HG03521 (cell line): Measurements from ENCODE around the gene SVIL.
"Not testable (repeated sequence)": the region's sequence is repeated elsewhere in the genome, so short reads cannot be mapped to it uniquely, and the experiment has no call there.

Source experiments
- ATAC-seq: cut with Tn5 transposase; IDR thresholded peaks from one replicate; pipeline ENCODE4 v1.9.1; 2021; ENCODE audit warnings: mild to moderate bottlenecking, moderate library complexity; ENCODE audit not compliant: unreplicated experiment

The SVIL gene

DNA sequence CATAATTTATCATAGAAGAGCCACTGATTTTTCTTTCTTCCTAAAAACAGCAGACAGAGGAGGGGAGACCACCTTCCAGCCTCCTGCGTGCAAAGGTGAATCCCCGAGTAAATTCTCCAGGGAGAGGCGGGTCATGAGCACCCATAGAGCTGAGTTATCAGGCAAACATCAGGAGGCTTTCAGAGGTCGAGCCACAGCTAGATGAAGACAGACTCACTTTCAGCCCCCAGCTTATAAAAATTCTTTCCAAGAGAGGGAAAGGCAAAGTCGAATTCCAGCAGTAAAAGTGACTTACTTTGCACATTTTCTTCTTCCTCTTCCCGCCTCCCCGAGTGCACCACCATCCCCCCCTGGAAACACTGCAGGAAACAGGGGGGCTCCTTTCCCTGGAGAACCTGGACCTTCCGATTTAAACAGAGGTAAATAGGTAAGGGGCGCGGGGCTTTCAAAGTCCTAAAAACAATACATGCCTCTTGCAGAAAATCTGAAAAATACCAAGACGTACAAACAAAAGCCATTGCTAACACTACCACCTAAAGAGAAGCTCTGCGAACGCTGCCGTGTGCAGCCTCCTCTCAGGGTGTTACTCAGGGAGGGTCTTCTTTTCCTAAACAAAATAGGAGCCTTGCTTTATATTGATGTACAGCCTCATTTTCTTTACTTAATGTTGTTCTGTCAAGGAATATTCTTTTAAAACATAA, 163.8 kb downstream of the SVIL start:
- ATAC-seq = no peak

DNA sequence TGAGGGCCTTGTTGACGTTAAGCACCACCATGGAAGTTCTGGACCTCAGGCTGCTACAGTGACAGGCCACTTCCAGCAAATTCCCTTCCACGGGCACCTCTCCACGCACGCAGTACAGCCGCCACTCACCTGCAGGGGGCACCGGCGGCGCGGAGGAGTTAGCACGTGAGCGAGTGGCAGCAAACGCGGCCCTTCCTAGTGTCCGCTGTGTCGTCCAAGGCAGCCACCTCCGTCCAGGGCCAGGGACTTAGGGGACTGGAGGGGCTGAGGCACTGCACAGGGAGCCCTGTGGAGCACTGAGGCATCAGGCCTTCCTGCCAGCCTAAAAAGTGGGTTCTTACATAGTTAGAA, 164.4 kb downstream of the SVIL start:
- ATAC-seq = no peak

DNA sequence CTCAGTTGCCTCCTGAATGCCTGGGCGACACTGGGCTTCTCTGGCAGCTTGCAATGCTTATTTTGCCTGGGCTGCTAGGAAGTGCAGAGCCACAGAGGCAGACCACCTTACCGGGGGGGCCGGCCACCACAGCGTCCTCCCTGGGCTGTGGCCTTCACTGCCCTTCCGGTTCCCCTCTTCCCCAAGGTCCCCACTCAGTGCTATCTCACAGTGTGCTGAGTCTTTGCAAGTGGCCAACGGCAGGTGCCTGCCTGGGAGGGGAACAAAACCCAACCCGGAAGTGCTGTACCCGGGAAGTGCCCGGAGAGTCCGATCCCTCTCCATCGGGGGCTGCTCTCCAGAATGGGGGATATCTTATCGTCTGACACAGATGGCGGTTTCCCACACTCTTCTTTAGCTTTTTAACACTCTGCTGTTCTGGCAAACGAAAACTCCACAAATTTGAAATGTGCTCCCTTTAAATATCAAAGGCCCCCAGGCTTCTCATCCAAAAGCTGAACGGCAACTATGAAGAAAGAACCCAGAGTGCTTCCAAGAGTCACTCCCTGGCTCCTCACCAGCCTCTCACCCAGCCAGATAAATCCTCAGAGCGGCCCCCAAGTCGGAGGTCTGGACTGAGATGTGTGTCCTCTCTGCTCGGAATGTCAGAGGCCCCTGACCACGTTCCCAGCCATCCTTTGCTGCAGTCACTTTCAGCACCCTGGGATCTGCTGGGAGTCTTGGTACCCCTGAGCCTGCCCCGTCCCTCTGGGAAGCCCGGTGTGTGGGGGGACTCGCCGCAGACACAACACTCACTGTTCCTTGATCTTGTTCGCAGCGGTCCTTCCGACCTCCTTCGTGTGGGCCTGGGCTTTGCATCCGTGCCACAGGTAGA, 165.1 kb downstream of the SVIL start:
- no peak for ATAC-seq

DNA sequence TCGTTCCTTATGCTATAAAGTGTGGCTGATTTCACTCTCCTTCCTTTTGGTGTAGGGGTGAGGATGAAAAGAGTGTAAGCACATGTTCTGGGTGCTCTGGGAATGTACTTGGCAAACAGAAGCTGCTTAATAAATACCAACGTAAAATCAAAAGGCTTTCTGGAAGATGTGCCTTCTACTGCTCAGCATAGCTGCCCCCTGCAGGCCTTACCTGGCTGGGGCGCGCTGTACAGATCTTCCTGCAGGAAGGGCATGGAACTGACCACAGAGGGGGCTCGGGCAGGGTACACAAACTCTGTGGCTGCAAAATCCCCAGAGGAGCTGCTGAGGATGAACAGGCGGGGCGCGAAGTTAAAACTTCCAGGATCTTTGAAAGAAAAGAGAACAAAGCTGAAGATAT, 169.4 kb downstream of the SVIL start:
- ATAC-seq = no peak

DNA sequence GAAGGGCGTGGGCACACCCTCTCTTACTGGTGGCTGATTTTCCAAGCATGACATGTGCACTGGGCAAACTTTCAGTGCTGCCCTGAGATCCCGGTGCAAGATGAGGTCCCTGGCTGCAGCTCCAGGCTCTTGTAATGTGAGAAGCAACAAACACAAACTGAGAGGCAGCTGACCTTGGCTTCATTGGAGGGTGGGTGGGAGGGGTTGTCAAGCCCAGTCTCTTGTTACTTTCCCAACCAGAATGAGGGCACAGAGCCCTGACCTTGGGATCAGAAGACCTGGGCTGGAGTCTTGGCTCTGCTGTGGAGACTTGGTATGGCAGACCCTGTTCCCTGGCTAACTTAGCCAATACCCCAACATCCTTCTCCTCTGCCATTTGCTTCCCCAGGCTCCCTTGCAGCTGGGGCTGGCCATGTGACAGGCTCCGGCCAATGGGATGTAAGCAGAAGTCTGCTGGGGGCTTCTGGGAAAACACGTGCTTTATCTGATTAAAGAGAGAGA, 170.1 kb downstream of the SVIL start:
- ATAC-seq = not testable (repeated sequence)

DNA sequence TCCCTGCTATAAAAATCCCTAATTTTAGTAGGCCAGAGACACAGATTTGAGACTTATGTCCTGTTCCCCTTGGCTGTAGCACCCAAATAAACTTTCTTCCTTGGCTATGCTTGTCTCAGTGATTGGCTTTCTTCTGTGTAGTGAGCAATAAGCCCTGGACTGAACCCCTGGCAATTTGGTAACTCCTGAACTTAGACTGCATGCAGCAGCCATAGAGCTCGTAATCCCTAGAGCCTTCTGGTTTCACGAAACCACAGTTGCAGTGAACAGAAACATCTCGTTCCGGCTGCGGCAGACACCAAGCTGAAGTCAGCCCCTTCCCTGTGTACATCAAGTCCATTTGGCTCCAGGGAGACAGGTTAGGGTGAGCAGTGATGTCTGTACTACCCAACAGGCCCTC, 173.7 kb downstream of the SVIL start:
- ATAC-seq = no peak

DNA sequence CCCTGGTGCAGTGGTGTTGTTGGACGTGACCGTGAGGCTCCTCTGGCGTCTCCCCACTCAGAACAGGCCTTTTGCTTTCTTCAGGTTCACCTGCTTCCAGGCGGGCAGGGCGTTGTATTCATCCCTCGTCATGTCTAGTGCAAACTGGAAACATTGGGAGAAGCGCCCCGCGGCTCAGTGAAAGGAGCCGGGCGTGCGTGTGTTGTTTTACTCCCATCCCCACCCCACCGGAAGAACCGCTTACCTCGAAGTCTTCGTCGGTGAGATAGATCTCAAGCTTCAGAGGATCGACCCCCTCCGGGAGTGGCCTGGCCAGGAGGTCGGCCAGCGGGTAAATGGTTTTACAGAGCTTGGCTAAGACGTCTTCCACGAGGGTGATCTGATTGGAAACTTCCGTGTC, 176.6 kb downstream of the SVIL start:
- ATAC-seq = not testable (repeated sequence)

DNA sequence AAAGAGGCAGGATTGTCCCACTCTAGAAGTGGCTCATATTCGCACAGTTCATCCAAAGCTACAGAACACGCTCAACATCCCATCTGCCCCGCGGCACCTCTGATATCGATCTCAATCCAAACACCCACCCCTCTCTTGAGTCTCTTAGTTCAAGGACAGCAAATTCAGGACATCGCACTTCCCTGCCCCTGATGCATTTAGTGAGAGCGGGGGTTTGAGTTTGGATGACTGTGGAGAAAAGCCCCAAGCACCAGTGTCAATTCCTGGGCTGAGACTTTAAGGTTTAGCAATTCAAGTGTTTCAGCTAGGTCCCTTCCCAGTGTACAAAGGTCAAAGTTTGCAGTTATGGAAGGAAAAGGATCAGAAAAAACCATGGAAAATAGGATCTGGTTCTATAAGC, 179.7 kb downstream of the SVIL start:
- no peak for ATAC-seq

DNA sequence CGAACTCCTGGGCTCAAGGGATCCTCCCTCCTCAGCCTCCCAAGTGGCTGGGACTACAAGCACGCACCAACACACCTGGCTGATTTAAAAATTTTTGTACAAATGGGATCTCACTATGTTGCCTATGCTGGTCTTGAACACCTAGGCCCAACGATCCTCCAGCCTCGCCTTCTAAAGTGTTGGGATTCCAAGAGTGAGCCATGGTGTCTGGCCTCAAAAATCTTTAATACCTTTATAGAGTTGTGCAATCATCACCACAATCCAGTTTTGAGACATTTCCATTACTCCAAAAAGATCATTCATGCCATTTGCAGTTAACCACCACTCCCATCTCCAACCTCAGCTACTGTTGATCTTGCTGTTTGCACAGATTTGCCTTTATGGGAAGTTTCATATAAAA, 180.5 kb downstream of the SVIL start:
- ATAC-seq = no peak

DNA sequence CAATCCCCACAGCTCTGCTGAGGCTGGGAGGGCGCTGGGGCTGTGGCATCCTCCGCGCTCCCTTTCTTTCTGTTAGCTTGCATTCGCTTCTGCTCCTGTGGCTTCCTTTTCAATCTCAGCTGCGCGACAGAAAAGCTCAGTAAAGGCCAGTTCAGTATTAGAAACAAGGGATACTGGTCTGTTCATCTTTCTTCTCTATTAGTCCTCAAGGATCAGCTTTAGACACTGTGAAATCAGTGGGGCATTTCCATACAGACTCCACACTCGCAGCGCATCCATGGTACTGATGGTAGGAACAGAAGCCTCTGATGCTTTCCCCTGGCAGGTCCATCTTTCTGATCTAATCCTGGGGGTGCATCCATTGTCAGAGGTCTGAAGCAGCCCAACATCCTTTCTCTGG, 182.2 kb downstream of the SVIL start:
- ATAC-seq = no peak

DNA sequence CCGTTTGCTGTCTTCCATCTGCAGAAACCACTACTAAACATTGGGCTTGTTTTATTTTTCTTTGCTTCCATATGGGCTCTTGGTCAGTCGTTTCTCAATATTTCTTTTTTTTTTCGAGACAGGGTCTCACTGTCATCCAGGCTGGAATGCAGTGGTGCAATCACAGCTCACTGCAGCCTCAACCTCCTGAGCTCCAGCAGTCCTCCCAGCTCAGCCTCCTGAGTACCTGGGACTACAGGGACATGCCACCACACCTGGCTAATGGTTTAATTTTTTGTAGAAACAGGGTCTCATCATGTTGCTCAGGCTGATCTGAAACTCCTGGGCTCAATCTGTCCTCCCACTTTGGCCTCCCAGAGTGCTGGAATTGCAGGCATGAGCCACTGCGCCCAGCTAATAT, 182.8 kb downstream of the SVIL start:
- no peak for ATAC-seq

DNA sequence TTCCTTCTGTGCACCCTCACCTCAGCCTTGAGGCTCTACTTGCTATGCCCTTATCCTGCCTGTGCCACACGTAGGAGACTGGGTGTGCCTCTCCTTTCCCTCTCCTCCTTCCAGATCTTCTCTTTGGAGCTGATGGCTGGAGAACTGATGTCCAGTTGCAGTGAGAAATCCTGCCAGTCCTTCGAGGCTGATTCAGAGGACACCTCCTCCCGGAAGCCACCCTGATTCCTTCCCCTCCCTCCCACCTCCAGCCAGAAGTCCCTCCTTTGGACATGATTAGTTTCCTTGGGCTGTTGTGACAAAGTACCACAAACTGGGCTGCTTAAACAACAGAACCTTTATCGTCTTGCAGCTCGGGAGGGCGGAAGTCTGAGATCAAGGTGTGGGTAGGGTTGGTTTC, 184.4 kb downstream of the SVIL start:
- ATAC-seq = no peak

DNA sequence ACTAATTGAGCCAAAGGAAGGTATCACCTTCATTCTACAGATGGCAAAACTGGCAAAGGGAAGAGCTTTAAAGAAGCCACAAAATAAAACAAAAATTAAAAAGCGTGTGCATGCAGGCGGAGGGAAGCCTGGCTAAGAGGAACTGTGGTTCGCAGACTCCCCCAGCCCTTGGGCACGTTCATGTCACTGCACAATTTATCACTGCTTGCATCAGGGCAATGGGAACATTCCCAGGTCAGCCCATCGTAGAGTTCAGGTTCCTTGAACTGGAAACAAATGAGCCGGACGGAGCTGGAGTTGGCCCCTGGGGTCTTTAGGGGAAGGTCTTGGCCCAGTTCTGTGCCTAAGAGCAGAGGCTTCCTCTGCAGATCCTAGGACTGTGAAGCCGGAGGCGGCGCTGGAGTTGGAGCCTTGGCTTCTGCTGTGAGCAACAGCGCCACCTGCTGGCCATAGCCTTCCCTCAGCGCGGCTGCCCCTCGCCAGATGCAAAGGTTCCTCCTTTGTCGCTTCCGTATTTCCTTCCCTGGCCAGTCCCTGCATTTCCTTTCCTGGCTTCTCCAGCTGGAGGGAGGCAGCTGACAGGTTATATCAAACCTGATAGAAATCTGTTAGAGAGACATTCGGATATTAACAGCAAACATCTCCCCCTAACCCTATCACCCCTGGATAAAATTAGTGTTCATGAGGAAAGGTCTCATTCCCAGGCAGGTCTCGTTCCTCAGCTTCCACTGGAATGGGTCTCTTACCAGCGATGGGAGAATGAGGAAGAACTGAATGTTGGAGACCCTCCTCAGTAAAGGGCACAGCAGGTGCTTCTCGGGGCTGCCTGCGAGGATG, 185.8 kb downstream of the SVIL start:
- not testable (repeated sequence) for ATAC-seq

DNA sequence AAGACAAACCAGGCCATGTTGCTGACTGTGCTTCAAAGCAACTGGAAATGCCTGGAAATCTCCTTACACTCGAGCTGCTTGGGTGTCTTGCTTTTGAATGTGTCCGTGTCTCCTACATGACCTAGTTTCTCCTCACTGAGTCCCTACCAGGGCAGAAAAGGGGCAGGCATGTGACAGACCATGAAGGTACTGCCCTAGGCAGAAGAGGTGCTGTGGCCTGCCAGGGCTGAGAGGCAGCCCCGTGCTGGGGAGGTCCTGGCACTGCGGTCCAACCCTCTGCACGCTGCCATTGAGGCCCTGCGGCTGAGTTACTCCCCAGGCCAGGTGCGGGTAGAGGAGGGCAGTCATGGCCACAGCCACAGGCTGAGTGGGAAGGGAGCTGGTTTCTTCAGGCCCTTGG, 186.6 kb downstream of the SVIL start:
- no peak for ATAC-seq

DNA sequence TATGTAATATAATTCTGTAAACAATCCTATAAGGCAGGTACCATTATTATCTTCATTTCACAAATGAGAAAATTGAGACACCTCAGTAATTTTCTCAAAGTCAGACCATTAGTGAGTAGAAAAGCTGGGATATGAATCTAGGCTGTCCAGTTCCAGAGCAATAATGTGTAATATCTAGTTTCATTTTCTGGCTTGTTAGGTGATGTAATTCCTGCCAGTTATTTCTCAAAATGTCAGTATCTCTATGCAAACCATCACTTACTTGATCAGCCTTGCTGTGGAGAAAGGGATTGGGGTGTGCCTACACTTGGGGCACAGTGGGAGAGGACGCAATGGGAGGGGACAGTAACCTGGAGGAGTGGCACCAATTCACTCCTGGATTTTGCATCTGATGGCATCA, 188.4 kb downstream of the SVIL start:
- no peak for ATAC-seq

DNA sequence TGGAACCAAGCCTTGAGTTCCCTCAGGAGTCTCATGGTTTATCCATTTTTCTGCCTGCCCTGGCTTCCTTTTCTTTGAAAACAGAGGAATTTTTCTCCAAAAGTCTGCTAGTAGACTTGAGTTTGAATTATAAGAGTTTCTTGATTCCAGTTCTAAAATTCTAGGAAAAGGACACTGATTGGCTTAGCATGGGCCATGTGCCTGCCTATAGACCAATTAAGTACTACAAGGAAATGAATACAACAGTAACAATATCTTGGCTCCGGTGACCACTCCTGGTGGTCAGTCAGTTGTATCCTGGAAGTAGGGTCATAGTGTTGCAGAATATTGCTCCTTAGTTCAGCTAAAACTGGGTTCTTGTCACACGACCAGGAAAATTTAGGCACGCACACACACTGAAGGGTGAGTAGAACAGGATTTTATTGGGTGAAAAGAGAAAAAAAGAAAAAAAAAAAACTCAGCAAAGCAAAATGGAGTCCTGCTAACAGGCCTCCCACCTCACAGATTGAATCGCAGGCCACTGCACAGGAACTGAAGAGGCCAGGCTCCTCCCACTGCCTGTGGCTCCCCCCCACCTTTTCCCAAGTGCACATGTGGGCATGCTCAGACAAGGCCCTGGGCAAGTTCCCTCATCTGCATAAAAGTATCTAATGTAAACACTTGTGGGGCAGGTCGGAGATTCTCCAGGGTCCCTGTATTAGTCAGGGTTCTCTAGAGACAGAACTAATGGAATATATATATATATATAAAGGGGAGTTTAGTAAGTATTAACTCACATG, 190.8 kb downstream of the SVIL start:
- no peak for ATAC-seq

DNA sequence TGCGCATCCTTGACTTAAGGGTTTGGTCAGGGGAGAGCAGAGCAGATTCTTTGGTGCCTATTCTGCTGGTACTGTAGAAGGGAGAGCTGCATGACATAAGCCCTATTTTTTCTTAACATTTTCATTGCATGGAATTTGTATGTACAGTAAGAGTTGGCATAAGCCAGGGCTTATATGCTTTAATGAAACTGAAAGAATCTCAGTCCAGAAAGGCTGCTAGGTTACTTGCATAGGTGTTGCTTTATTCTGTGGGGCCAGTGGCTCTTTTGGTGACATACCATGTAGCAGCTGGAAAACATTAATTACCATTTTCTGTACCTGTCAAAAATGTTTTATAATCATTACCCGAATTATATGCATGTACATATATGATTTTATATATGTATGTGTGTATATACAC, 193.8 kb downstream of the SVIL start:
- ATAC-seq = no peak

DNA sequence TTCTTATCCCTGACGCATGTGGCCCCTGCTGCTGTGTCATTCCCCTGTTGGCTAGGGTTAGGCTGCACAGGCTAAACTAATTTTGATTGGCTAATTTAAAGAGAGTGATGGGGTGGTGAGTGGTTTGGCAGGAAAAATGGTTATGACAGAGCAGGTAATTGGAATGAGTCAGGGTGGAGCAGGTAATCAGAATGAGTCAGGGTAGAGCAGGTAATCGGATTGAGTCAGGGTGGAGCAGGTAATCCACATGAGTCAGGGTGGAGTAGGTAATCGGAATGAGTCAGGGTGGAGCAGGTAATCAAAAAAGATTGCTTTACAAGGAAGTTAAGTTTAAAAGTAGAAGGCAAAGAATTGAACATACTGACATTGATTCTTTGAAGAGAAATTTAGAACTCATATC, 195.8 kb downstream of the SVIL start:
- not testable (repeated sequence) for ATAC-seq

DNA sequence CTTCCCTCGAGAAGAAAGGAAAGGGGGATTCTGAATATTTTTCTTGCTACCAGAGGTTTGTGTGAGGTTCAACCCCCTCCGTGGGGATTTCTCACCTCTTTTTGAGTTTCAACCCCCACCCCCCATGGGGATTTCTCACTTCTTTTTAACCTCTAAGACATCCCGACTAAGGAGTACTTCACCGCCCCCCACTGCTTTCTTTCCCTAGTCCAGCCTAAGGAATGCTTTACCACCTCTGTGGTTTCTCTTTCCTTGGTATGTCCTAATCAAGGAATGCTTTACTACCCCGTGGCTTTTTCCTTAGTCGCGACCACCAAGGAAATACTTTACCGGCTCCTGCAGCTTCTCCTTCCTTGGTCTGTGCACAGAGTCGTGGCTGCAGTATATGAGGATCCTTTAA, 196.5 kb downstream of the SVIL start:
- ATAC-seq = no peak

DNA sequence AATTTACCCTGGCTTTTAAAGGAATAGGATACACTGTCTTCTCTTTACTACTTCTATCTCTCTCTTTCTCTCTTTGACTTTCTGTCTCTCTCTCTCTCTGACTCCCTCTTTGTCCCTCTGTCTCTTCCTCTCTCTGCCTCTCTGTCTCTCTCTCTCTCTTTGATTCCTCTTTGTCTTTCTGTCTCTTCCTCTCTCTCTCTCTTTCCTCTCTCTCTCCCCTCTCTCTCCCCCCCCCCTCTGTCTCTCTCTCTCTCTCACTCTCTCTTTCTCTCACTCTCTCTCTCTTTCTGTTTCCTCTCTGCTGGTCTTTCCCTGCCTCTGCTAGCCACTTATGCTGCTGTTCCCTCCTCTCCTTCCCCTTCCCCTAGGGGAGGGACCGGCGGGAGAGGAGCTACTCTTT, 196.9 kb downstream of the SVIL start:
- ATAC-seq = no peak
